Mesodermal cell (in vitro differentiated cells): ENCODE results near the gene PLG.
"Not testable (repeated sequence)": the region's sequence is repeated elsewhere in the genome, so short reads cannot be mapped to it uniquely, and the experiment has no call there.

Experiments used
- H3K27ac ChIP-seq: 2 replicates; pipeline ENCODE4 v1.7.0; 2013; ENCODE audit warnings: mild to moderate bottlenecking, low read depth, low read length, moderate library complexity; ENCODE audit not compliant: severe bottlenecking
- H3K36me3 ChIP-seq: 2 replicates; pipeline ENCODE4 v1.7.1; 2013; ENCODE audit warnings: mild to moderate bottlenecking, low read length, moderate library complexity; ENCODE audit not compliant: control insufficient read depth, insufficient read depth
- H3K4me1 ChIP-seq: one replicate; pipeline ENCODE4 v1.7.1; 2013; ENCODE audit warnings: mild to moderate bottlenecking, low read length; ENCODE audit not compliant: insufficient read depth, control insufficient read depth, poor library complexity, severe bottlenecking
- H3K4me3 ChIP-seq: 2 replicates; pipeline ENCODE4 v1.7.0; 2013; ENCODE audit warnings: low read length, control low read depth, mild to moderate bottlenecking; ENCODE audit not compliant: insufficient read depth, poor library complexity, severe bottlenecking; ENCODE audit errors: extremely low read depth
- H3K9me3 ChIP-seq: 2 replicates; pipeline ENCODE4 v1.7.1; 2013; ENCODE audit warnings: mild to moderate bottlenecking, low read length, moderate library complexity; ENCODE audit not compliant: control insufficient read depth
- WGBS, 2 experiments: methylation state at CpG; one replicate each; pipeline ENCODE4 v1.1.5; 2013; ENCODE audit warnings: missing lambda C conversion rate in 2 of 2; ENCODE audit not compliant: insufficient coverage in 2 of 2; 5-methylcytosine and 5-hydroxymethylcytosine counted together

Gene PLG

DNA sequence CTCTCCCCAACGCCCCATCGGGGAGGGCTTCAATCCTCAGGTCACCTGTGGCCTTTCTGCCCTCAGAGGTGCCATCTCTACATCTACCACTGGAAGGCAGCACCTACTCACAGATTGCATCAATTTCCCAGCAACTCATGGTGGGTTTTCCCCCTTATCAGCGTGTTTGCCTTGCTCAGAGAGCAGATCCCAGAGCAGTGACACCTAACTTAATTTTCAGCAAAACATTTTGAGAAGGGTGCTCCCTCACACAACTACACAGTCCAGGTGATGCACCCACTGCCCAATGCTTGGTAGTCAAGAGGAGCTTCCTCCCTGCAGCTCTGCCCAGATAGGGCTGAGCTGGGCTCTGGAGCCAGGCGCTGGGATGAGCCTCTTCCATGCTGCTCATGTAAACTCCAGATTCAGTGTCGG lies 48.2 kb downstream of the PLG start:
- Histone ChIP-seq H3K36me3 (no peaks in the 10 kb centered on the region), H3K27ac (no peak overlapping the region), H3K4me3 (no peak overlapping the region), H3K4me1 (no peaks in the 10 kb centered on the region), H3K9me3 (peaks cover 5% of the 10 kb centered on the region)
- WGBS, 2 experiments, result 42 to 45% methylated on average over 5 of the region's 5 CpGs

DNA sequence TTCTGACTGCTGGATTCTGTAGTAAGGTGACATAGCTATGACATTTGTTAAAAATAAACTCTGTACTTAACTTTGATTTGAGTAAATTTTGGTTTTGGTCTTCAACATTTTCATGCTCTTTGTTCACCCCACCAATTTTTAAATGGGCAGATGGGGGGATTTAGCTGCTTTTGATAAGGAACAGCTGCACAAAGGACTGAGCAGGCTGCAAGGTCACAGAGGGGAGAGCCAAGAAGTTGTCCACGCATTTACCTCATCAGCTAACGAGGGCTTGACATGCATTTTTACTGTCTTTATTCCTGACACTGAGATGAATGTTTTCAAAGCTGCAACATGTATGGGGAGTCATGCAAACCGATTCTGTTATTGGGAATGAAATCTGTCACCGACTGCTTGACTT lies 51.2 kb downstream of the PLG start:
- not testable (repeated sequence) for H3K27ac ChIP-seq, H3K4me1 ChIP-seq, H3K9me3 ChIP-seq, H3K36me3 ChIP-seq, H3K4me3 ChIP-seq
- WGBS, 2 experiments, result 86 to 100% methylated on average over 1 to 2 of the region's 4 CpGs

DNA sequence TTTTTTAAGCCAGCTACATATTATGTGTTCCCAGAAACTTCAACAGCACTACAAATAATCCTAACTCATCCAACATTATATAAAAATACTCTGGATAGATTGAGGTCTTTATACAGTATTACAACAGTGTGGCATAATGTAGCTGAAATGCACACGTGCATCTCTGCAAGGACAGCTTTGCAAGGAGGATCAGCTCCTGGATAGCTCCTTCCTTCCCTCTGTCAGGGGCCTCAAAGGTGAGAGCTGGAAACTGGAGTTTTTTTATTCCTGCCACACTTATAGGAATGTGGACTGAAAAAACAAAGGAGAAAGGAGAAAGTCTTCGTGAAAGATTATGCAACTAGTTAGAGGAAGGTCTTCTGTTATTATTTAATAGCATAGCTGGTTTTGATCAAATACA lies 53.1 kb downstream of the PLG start:
- Histone ChIP-seq H3K4me3 (no peak overlapping the region), H3K4me1 (no peaks in the 10 kb centered on the region), H3K9me3 (no peaks in the 10 kb centered on the region), H3K27ac (no peak overlapping the region), H3K36me3 (no peaks in the 10 kb centered on the region)
- WGBS, 2 experiments, result no CpG with 5 or more reads among the region's 2 CpGs

DNA sequence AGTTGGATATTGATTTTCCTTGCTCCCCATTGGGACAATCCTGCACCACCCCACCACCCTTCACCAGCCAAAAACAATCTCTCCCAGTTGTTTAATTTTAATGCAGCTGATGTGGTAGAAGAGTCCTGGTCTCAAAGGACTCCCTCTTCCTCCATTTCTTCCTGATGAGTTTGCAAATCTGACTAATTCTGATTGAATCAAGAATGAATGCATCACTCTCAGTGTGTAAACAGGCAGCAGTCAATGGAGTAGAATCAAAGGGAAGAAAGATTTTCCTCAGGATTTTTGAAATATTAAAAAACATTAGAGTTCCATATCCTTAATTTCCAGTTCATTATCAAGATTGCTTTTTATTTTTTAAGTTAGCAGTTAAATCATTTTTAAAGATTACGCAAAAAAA lies 54.0 kb downstream of the PLG start:
- no CpG with 5 or more reads among the region's 1 CpG for WGBS, 2 experiments
- H3K4me1 ChIP-seq, result no peaks in the 10 kb centered on the region
- no peaks in the 10 kb centered on the region for H3K36me3 ChIP-seq
- H3K9me3 ChIP-seq, result no peaks in the 10 kb centered on the region
- no peak overlapping the region for H3K4me3 ChIP-seq
- H3K27ac ChIP-seq, result no peak overlapping the region

GRCh38 chr6:160756871-160757270 lies 54.8 kb downstream of the PLG start:
- 85 to 88% methylated on average over 3 of the region's 4 CpGs for WGBS, 2 experiments
- H3K27ac ChIP-seq, result no peak overlapping the region
- H3K36me3 ChIP-seq, result no peaks in the 10 kb centered on the region
- H3K4me3 ChIP-seq, result no peak overlapping the region
- H3K4me1 ChIP-seq, result no peaks in the 10 kb centered on the region
- no peaks in the 10 kb centered on the region for H3K9me3 ChIP-seq

DNA sequence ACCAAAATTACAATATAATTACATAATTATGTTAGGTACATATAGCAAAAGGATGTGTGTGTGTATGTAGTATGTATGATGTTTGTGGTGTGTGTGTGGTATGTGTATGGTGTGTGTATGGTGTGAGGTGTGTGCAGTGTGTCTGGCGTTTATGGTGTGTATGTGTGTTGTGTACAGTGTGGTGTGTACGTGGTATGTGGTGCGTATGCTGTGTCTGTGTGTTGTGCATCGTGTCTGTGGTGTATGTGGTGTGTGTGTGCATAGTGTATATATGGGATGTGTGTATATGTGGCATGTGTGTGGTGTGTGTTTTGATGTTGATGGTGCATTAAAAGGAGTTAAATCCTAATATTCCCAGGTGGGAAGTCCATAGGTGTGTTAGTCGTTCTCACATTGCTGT lies 62.8 kb downstream of the PLG start:
- no peak overlapping the region for H3K4me3 ChIP-seq
- no peak overlapping the region for H3K27ac ChIP-seq
- peaks cover 3% of the 10 kb centered on the region for H3K9me3 ChIP-seq
- H3K4me1 ChIP-seq, result no peaks in the 10 kb centered on the region
- WGBS, 2 experiments, result 82 to 93% methylated on average over 5 of the region's 5 CpGs
- H3K36me3 ChIP-seq, result no peaks in the 10 kb centered on the region

DNA sequence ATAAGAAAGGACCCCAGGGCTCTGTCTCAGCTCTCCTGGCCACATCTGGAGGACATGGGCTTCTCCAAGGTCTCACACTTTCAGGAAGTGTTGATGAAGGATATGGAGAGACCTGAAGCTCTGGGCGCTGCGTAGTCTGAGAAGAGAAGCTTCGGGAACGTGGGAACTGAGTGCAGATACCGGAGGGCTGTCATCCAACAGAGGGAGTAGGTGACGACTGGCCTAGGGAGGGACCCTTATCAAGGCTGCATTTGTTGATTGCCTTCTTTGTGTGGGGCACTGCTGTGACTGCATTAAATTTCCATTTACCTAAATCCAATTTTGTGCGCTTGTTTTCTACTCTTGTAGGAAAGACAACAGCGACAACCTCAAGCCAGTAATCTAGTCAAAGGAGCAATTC lies 63.4 kb downstream of the PLG start:
- peaks cover 3% of the 10 kb centered on the region for H3K9me3 ChIP-seq
- no peak overlapping the region for H3K27ac ChIP-seq
- no peaks in the 10 kb centered on the region for H3K4me1 ChIP-seq
- 71 to 85% methylated on average over 7 of the region's 8 CpGs for WGBS, 2 experiments
- no peaks in the 10 kb centered on the region for H3K36me3 ChIP-seq
- no peak overlapping the region for H3K4me3 ChIP-seq

- WGBS, 2 experiments, result 28 to 36% methylated on average over 5 to 7 of the region's 7 CpGs
- Histone ChIP-seq H3K27ac (no peak overlapping the region), H3K9me3 (peaks cover 3% of the 10 kb centered on the region), H3K4me1 (no peaks in the 10 kb centered on the region), H3K36me3 (no peaks in the 10 kb centered on the region), H3K4me3 (peak overlapping the region; percentile 58)
Measured at GRCh38 chr6:160766657-160766988, 64.6 kb downstream of the PLG start.

DNA sequence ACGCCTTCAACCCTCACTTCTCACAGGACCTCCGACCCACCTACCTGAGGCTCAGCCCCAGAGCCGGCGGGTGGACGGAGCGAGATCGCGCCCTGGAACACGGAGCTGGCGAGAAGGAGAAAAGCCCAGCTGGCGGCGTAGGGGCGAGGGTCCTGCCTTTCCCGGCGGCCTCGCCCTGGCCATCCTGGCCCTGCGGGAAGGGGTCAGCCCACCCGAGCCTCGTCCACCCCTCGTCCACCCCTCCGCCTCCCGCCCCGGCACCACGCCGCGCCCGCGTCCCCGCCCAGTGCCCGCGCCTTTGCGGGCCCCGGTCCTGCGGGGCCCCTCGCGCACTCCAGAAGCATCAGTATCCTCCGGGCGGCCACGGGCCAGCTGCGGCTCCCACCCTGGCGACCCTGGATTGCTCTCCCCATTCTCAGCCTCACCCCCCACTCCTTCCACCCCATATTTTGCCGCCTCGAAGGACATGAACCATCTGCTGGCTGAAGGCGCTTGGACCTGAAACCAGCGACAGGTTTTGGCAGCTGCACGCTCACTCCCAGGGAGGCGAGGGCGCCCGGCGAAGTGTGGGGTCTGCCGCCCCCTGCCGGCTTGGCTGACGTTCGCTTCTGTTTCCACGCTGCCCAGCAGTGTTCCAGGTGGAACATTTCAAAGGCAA lies 65.1 kb downstream of the PLG start:
- Histone ChIP-seq H3K27ac (no peak overlapping the region), H3K4me3 (peak overlapping the region; percentile 58), H3K4me1 (no peaks in the 10 kb centered on the region), H3K9me3 (peaks cover 3% of the 10 kb centered on the region), H3K36me3 (no peaks in the 10 kb centered on the region)
- 1% methylated on average over 38 to 50 of the region's 55 CpGs for WGBS, 2 experiments

DNA sequence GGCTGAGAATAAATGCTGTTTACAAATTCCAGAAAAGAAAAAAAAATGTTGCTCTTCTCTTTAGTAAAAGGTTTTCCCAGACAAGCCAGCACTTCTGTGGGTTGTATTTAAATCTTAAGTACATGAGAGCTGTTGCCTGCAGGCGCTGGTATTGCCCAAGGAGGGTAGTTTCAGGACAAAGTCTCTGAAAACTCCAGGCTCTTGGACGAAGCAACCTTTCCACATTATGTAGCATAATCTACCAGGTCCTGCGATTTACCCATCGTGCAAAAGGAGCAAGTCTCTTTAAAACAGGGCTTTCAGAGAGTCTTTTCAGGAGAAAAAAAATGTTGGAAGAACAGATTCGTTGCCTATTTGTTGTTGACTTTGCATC lies 65.6 kb downstream of the PLG start:
- Histone ChIP-seq H3K9me3 (peaks cover 2% of the 10 kb centered on the region), H3K36me3 (no peaks in the 10 kb centered on the region), H3K4me1 (no peaks in the 10 kb centered on the region), H3K27ac (no peak overlapping the region), H3K4me3 (peak overlapping the region; percentile 58)
- 64 to 71% methylated on average over 3 of the region's 5 CpGs for WGBS, 2 experiments

DNA sequence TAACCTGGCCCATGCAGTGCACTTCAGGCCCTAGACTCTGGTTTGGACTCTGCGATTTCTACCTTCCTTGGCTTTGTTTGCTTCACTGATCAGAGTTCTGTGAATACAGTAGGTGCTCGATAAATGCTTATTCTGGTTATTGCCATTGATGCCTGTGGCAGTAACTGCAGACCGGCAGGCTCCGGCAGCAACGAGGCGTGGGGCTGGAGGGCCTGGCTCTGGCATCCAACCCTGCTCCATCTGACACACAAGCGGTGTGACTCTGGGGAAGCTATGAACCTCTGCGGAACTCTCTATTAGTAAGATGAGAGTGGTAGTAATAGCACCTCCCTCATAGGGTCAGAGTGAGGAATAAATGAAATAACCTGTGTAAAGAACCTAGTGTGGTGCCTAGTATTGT lies 66.1 kb downstream of the PLG start:
- H3K4me3 ChIP-seq, result no peak overlapping the region
- H3K9me3 ChIP-seq, result no peaks in the 10 kb centered on the region
- no peaks in the 10 kb centered on the region for H3K36me3 ChIP-seq
- H3K27ac ChIP-seq, result no peak overlapping the region
- H3K4me1 ChIP-seq, result no peaks in the 10 kb centered on the region
- WGBS, 2 experiments, result 91 to 96% methylated on average over 6 to 7 of the region's 8 CpGs
